Suprapubic skin (tissue), 4 donors: Measurements from ENCODE around the gene PLCL1. TPM values are rescaled to one million over a fixed set of nuclear protein-coding genes. Genes with fewer than 3 reads are reported as not detected.

ENCODE experiments used
- DNase-seq, 2 donors: peaks; one replicate each; pipeline ENCODE4 v3.0.0-alpha.2; 2019; ENCODE audit warnings: low spot score in 2 of 2
- H3K27ac ChIP-seq: fragments of 200-600 bp; sonication (generic); one replicate; pipeline ENCODE4 v1.5.1; 2019
- H3K27me3 ChIP-seq: fragments of 200-600 bp; sonication (generic); one replicate; pipeline ENCODE4 v1.5.1; 2019
- H3K36me3 ChIP-seq: fragments of 200-600 bp; sonication (generic); one replicate; pipeline ENCODE4 v1.5.1; 2019
- H3K4me1 ChIP-seq: fragments of 200-600 bp; sonication (generic); one replicate; pipeline ENCODE4 v1.5.1; 2019
- H3K4me3 ChIP-seq: fragments of 200-600 bp; sonication (generic); one replicate; pipeline ENCODE4 v1.5.1; 2019; ENCODE audit warnings: mild to moderate bottlenecking
- H3K9me3 ChIP-seq: fragments of 200-600 bp; sonication (generic); one replicate; pipeline ENCODE4 v1.5.1; 2019
- EP300 ChIP-seq: sonication (generic); formaldehyde crosslinking; IDR thresholded peaks from one replicate; pipeline ENCODE4 v1.6.1; 2017; ENCODE audit warnings: antibody characterized with exemption
- POLR2A ChIP-seq, 2 donors: fragments of 450-650 bp; IDR thresholded peaks; one replicate each; pipeline ENCODE4 v1.6.1; 2017; ENCODE audit warnings: antibody characterized with exemption in 2 of 2, mild to moderate bottlenecking in 2 of 2, moderate library complexity in 2 of 2
- POLR2AphosphoS5 ChIP-seq, 3 donors: sonication (generic); formaldehyde crosslinking; IDR thresholded peaks; one replicate each; pipeline ENCODE4 v1.6.1; 2017; ENCODE audit warnings: antibody characterized with exemption in 3 of 3
- WGBS: methylation state at CpG from one replicate; pipeline ENCODE4 v1.1.5; 2018; 5-methylcytosine and 5-hydroxymethylcytosine counted together
- total RNA-seq, 4 donors: library from RNA; depleted of rRNA; stranded (reverse); fragments of >200 nt; gene quantifications; one replicate each; pipeline ENCODE4 v1.1.0, GENCODE V29; 2016
- TF ChIP-seq, protein P1 (sequence below), 2 donors: fragments of 200-600 bp in 1 of 2; fragments of 450-650 bp in 1 of 2; sonication (generic) in 1 of 2; IDR thresholded peaks; one replicate each; pipeline ENCODE4 v1.5.1; 2016 to 2019; ENCODE audit warnings: antibody characterized with exemption in 2 of 2, mild to moderate bottlenecking in 1 of 2, moderate library complexity in 1 of 2

PLCL1 gene
- total RNA-seq, 4 donors from 2014 or later = 2.4 to 2.6 (median 2.5) TPM

DNA sequence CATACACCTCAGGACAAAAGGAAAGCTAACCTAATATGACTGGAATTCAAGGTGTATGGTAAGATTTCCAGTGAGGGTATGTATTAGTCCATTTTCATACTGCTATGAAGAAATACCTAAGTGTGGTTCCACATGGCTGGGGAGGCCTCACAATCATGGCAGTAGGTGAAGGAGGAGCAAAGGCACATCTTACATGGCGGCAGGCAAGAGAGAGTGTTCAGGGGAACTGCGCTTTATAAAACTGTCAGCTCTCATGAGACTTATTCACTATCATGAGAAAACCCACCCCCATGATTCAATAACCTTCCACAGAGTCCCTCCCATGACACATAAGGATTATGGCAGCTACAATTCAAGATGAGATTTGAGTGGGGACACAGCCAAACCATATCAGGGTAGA lies 186.0 kb downstream of the PLCL1 start:
- H3K4me3 ChIP-seq = no peak overlapping the region
- no peaks in the 10 kb centered on the region for H3K9me3 ChIP-seq
- peaks cover 3% of the 10 kb centered on the region for H3K4me1 ChIP-seq
- no peak for DNase-seq
- TF ChIP-seq POLR2AphosphoS5 (IDR thresholded peaks at IDR 0.05) (no peak), EP300 (no peak), POLR2A (IDR thresholded peaks at IDR 0.05) (no peak)
- TF ChIP-seq, protein P1, sequence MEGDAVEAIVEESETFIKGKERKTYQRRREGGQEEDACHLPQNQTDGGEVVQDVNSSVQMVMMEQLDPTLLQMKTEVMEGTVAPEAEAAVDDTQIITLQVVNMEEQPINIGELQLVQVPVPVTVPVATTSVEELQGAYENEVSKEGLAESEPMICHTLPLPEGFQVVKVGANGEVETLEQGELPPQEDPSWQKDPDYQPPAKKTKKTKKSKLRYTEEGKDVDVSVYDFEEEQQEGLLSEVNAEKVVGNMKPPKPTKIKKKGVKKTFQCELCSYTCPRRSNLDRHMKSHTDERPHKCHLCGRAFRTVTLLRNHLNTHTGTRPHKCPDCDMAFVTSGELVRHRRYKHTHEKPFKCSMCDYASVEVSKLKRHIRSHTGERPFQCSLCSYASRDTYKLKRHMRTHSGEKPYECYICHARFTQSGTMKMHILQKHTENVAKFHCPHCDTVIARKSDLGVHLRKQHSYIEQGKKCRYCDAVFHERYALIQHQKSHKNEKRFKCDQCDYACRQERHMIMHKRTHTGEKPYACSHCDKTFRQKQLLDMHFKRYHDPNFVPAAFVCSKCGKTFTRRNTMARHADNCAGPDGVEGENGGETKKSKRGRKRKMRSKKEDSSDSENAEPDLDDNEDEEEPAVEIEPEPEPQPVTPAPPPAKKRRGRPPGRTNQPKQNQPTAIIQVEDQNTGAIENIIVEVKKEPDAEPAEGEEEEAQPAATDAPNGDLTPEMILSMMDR (IDR thresholded peaks at IDR 0.05) = no peak
- H3K36me3 ChIP-seq = no peaks in the 10 kb centered on the region
- no peak overlapping the region for H3K27ac ChIP-seq
- 98% methylated on average over 2 of the region's 2 CpGs for WGBS
- H3K27me3 ChIP-seq = no peaks in the 10 kb centered on the region

DNA sequence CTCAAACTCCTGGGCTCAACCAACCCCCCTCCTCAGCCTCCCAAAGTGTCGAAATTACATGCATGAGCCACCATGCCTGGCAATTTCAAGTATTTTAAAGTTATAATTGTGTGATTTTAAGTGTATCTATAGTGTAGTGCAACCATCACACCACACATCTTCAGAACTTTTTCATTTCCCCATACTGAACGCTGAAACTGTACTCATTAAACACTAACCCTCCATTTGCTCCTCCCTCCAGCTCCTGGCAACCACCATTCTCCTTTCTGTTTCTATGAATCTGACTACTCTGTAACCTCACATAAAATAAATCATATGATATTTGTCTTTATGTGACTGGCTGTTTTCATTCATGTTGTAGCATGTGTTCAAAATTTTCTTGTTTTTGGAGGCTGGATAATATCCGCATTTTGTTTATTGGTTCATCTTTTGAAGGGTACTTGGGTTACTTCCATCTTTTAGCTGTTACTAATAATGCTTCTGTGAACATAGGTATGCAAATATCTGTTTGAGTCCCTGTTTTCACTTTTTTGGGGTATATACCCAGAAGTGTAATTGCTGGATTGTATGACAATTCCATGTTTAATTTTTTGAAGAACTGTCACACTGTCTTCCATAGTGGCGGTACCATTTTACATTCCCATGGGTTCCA lies 188.2 kb downstream of the PLCL1 start:
- Histone ChIP-seq H3K4me3 (no peak overlapping the region), H3K4me1 (no peaks in the 10 kb centered on the region), H3K9me3 (no peaks in the 10 kb centered on the region), H3K27ac (no peak overlapping the region), H3K27me3 (no peaks in the 10 kb centered on the region), H3K36me3 (no peaks in the 10 kb centered on the region)
- TF ChIP-seq EP300 (no peak), POLR2A (IDR thresholded peaks at IDR 0.05) (no peak), POLR2AphosphoS5 (IDR thresholded peaks at IDR 0.05) (no peak)
- TF ChIP-seq, protein P1 (IDR thresholded peaks at IDR 0.05) = no peak
- WGBS = 85% methylated on average over 4 of the region's 4 CpGs
- no peak for DNase-seq

DNA sequence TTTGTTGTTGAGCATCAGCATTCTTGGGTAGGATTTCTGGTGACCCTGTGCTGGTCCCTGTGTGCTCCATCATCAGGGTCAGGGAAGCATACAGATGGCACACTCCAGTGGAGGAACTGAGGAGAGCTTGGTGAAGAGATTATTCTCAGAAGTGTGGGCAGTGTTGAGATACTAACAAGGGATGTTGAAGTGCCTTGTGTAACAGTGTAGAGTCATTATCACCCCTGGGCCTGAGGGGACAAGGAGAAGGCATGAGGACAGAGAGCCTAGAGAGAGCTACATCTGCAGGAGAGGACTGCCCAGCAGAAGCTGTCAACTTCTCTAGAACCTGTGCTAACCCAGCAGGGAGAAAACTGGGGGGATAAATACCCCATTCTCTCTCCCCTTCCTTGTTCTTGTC lies 189.0 kb downstream of the PLCL1 start:
- TF ChIP-seq EP300 = no peak
- no peak for TF ChIP-seq POLR2AphosphoS5 (IDR thresholded peaks at IDR 0.05)
- no peak for TF ChIP-seq POLR2A (IDR thresholded peaks at IDR 0.05)
- no peak overlapping the region for H3K27ac ChIP-seq
- no peaks in the 10 kb centered on the region for H3K36me3 ChIP-seq
- no peak overlapping the region for H3K4me3 ChIP-seq
- H3K4me1 ChIP-seq = no peaks in the 10 kb centered on the region
- H3K9me3 ChIP-seq = no peaks in the 10 kb centered on the region
- no peaks in the 10 kb centered on the region for H3K27me3 ChIP-seq
- no peak for DNase-seq

DNA sequence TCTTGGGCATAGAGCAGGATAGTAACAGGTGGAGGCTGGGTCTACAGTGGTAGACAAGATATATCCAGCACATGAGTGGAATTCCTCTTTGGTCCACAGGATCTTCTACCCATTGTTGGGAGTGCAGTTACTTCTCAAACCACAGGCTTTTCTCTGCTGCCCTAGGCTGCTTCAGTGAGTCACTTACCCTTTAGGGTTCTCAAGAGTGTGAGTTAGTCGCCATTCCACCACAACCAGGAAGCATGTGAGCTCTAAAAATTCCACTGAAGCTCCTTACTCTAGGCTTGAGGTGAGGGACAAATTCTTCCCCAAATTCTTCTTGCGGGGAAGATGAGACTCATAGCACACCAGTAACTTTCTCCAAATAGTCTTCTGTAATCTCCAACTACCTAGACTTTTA lies 189.4 kb downstream of the PLCL1 start:
- TF ChIP-seq, protein P1 (IDR thresholded peaks at IDR 0.05) = no peak
- no peak for TF ChIP-seq POLR2A (IDR thresholded peaks at IDR 0.05)
- no peak for TF ChIP-seq POLR2AphosphoS5 (IDR thresholded peaks at IDR 0.05)
- TF ChIP-seq EP300 = no peak
- no peak overlapping the region for H3K4me3 ChIP-seq
- H3K4me1 ChIP-seq = no peaks in the 10 kb centered on the region
- no peaks in the 10 kb centered on the region for H3K9me3 ChIP-seq
- no peak for DNase-seq
- no peak overlapping the region for H3K27ac ChIP-seq
- H3K27me3 ChIP-seq = no peaks in the 10 kb centered on the region
- 87% methylated on average over 2 of the region's 2 CpGs for WGBS
- H3K36me3 ChIP-seq = no peaks in the 10 kb centered on the region

DNA sequence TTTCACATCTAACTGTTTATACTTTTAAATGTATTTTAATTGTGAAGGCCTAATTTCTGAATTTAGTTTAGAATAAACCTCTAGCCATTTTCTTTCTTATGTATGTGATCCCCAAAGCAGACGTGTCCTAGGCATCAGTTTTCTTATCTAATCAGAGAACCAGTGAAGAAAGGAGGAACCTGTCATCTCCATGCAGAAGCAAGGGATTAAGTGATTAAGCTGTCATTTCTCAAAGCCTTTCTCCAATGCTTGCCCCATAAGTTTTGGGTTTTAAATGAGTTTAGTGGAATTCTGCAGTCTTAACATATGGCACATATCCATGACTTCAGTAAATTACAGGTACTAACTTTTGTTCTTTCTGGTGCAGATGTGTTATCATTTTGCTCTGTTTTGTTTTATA lies 190.4 kb downstream of the PLCL1 start:
- no peak for DNase-seq
- 95% methylated on average over 1 of the region's 1 CpG for WGBS

More for the DNA sequence above, 190.4 kb downstream of the PLCL1 start:
- Histone ChIP-seq H3K9me3 (no peaks in the 10 kb centered on the region), H3K4me3 (no peak overlapping the region), H3K36me3 (no peaks in the 10 kb centered on the region), H3K27me3 (no peaks in the 10 kb centered on the region), H3K27ac (no peak overlapping the region), H3K4me1 (no peaks in the 10 kb centered on the region)
- TF ChIP-seq EP300 (no peak), POLR2A (IDR thresholded peaks at IDR 0.05) (no peak), POLR2AphosphoS5 (IDR thresholded peaks at IDR 0.05) (no peak)
- TF ChIP-seq, protein P1 (IDR thresholded peaks at IDR 0.05) = no peak
